Stimulated activated CD4-positive, alpha-beta T cell treated with anti-CD3 and anti-CD28 coated beads, Interleukin-1b, Interleukin-23, amount 100 ng/mL, for 1 hour (primary cell): ENCODE measurements around the gene ESYT3.
"Not testable (repeated sequence)": the region's sequence is repeated elsewhere in the genome, so short reads cannot be mapped to it uniquely, and the experiment has no call there.

Experiments
- DNase-seq, 2 donors: peaks; one replicate each; pipeline ENCODE4 v3.0.0-alpha.2; 2020; ENCODE audit warnings: low read depth in 2 of 2

The ESYT3 gene

DNA sequence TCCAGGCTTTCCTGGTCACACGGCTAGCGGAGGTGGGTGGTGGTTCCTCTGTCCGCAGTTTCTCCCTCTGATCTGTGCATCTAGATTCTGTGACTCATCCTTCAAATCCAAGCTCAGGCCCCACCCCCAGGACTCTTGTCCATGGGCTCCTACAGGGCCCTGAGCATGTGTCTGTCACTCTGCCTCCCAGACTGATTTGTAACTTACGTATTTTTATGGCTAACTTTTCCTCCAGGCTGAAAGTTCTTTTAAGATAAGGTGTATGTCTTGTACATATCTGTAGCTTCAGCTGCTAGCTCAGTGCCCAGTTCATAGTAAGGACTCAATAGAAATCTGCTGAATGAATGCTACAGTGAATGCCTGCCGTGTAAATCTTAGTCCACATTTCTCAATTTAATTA, 8.0 kb downstream of the ESYT3 start:
- DNase-seq: no peak

DNA sequence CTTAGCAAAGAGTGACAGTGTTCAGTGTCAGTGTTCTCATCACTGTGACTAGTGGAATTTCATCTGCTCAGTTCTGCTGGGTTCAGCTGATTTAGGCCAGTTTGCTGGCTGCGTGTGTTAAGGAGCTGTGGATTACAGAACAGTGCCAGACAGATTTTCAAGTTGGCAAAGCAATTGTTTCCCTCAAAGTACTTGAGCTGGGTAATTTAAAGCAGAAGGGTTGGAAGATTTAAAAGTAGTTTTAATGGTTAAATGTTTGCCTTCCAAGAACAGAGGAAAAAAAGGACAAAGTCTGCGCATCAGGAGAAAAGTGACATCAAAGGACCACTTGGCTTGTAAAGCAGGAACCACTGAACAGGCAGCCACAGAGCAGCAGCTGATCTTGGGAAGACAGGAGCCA, 8.7 kb downstream of the ESYT3 start:
- DNase-seq: no peak

DNA sequence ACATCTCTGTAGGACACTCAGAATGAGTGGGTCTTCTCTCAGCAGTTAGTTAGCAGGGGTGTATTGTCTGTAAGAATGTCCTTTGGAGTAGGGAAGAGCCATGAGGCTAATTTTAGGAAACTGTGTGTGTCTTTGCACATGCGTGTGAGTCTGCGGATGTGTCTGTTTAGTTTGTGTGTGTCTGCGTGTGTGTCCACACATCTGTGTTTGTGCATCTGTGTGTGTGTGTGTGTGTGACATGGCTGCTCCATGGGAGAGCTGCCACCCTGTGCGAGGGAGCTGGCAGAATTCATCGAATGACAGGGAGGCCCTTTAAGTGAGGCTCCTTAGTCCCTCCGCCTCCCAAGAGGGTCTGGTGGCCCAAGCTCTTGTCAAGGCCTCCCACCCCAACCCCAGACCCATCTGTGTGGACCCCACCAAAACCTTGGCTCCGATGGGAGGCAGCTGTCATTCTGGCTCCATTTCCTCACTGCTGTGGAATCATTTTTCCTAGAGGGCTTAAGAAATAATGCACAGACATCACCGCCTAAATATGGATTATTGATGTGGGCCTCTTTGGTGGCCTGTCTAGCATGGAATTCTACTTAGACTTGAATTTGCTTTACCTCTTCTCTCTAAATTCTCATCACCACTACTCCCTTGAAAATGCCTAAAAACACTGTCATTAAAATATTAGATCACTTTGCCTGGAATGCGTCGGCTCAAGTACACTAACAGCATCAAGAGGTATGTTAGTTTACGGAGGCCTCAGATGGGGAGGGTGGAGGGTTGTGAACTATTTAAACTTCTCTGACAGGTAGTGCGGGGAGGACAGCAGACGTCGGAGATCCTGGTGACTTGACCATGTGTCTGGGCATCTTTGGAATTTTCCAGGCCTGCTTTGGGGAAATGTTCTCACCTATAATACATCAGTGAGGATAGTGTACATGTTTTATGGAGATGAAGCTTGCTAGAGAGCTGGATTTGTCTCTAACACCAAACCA, 9.4 kb downstream of the ESYT3 start:
- no peak for DNase-seq

DNA sequence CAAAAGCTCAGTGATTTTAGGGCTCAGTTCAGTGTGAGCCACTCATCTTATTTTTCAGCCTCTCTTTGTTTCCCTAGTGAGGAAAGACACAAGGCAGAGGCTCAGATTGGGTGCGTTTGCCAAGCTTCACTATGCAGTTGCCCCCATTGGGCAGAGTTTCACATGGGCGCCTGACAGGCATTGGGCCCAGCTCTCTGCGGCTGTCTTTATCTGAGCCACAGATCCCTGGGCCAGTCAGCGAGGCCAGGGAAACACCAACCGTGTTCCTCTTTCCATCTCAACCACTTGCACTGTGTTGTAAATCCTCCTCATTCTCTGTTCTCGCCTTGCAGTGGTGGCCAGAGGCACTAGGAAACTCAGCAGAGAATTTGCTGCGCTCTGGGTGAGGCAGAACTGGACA, 10.8 kb downstream of the ESYT3 start:
- no peak for DNase-seq

DNA sequence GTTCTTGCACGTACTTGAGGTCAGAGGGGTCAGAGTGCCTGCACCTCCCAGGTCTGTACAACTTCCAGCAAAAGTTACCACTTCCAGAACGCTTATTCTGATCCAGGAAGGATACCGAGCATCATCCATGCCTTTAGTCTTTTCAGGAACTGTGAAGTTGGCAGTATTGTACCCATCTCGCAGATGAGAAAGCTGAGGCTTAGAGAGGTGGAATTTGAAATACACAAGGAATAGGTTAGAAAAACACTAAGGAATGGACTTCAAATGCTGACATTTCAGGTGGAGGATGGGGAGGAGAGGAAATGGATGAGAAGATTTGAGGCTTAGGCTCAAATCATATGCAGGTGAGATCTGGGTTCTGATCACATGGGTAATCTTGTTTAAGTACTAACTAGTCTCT, 11.2 kb downstream of the ESYT3 start:
- DNase-seq: no peak

DNA sequence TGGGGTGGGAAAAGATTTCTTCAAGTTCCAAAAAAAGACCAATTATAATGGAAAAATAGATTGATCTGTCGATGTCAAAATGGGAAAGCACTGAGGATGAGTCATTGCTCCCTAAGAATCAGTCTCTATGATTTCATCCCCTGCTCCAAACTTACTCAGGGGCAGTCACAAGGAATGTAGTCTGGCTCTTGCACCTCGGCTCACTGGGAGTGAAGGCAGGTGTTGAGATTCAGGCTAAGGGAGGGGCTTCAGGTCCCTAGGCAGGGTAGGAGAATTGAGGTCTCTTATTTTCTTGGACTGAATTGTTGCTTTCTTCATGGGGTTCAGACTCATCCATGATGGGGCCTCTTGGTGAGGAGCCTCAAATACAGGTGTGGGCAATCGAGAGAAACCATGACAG, 14.2 kb downstream of the ESYT3 start:
- no peak for DNase-seq

DNA sequence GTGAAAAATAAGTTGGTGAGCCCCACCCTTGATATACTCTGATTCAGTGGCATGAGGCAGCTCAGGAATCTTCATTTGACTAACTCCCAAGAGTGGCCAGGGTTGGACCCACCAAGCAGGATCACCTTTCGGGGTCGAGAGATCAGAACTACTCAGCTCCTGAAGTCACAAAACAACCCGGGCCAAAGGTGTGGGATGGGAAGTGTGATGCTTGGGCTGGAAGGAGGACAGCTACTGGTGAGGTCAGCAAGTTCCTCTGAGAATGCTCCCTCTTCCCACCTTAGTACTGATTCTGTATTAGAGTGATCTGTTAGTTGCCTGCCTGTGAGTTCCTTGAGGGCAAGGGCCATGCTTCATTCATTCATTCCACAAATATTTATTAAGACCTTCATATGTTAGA, 15.1 kb downstream of the ESYT3 start:
- DNase-seq: no peak

DNA sequence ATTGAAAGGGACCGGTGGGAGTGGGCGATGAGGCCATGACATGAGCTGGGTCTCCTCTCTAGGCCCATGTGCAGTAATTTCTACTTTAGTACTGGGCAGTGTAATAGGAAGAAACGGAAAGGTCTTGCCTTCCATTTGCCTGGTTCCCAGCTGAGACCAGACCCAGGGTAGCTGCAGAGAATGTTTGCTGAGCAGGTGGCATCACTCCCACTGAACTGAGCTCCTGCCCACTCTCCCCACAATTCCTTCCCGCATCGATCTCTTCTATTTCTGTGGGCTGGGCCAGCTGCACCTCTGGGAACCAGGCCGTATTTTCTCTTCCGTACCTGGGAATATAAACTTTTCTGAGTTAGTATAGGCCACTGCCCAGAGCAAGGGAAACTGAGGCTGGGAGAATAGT, 15.8 kb downstream of the ESYT3 start:
- no peak for DNase-seq

DNA sequence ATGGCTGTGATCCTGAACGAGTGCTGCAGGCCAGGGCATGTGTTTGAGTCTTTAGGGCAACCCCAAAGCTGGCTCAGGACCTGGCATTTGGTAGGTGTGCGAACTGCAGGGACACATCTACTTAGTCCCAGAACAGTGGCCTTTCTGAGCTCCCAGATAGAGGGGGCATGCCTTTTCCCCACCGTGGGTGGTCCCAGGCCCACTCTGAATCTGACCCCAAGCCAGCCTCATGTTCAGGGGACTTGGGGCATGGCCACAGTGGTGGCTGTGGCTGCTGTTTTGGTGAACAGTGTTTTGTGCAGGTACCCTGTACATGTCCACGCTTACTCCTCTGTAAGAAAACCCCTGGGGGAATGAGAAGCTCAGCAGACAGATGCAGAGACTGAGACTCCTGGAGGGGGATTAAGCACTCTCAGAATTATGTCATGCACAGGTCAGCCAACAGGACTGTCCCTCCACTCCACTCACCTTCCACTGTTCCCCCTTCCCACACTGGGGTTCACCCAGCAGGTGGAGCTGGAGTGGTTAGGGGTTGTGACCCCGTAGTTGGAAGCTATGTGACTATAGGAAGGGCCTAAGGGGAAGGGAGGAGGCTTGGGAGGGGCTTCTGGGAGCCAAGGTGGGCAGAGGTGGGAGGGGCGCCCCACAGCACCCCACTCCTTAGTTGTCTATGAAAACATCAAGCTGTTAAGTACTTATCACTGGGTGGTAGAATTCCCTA, 16.4 kb downstream of the ESYT3 start:
- no peak for DNase-seq

DNA sequence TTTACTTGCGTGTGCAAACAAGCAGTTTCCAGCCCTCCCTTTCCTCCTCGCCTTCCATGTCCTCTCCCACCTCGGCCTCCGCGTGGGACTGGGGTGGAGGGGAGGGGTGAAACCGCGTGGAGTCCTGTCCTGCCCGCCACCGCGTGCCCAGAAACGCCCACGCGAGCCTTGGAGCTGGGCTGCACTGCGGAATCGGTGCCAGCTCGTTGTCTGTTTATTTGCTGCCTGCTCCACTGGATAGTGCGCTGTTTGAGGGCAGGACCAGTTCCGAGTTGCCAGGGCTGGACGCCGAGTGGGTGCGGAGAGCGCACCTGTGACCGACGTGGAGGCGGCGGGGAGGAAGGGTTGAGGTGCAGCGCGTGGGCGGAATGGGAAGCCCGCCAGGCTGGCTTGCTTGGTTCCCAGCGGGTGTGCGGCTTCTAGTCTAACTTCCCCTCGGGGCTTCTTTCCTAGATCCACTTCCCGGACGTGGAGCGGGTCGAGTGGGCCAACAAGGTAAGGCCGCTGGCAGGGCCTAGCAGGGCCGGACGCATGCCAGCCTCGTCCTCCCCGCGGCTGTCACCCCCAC, 17.3 kb downstream of the ESYT3 start:
- DNase-seq: no peak

DNA sequence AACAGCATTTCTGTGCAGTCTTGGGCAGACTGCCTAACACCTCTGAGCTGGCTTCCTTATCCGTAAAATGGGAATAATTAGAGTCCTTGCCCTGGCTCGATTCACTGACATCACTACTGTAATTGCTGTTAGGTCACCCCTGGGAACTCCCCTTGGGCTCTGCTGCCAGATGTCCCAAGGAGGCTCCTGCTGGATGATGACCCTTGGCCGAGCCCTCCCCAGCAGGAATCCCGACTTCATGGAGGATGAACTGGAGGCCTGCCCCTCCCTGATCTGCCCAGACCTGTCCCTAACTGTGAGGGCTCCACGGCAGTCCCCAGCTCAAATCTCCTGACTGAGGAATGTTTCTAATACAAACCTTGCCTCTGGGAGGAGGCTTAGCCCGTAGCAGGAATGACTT, 18.0 kb downstream of the ESYT3 start:
- no peak for DNase-seq

DNA sequence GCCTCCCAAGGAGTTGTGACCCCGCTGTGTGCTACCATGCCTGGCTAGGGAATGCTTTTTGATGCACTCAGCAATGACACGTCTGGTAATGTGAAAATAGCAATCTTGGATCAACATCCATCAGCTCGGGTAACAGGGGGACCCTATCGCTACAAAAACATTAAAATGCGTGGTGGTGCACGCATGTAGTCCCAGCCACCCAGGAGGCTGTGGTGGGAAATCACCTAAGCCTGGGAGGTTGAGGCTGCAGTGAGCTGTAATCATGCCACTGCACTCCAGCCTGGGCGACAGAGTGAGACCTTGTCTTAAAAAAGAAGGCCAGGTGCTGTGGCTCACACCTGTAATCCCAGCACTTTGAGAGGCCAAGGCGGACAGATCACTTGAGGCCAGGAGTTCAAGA, 19.5 kb downstream of the ESYT3 start:
- DNase-seq: not testable (repeated sequence)

DNA sequence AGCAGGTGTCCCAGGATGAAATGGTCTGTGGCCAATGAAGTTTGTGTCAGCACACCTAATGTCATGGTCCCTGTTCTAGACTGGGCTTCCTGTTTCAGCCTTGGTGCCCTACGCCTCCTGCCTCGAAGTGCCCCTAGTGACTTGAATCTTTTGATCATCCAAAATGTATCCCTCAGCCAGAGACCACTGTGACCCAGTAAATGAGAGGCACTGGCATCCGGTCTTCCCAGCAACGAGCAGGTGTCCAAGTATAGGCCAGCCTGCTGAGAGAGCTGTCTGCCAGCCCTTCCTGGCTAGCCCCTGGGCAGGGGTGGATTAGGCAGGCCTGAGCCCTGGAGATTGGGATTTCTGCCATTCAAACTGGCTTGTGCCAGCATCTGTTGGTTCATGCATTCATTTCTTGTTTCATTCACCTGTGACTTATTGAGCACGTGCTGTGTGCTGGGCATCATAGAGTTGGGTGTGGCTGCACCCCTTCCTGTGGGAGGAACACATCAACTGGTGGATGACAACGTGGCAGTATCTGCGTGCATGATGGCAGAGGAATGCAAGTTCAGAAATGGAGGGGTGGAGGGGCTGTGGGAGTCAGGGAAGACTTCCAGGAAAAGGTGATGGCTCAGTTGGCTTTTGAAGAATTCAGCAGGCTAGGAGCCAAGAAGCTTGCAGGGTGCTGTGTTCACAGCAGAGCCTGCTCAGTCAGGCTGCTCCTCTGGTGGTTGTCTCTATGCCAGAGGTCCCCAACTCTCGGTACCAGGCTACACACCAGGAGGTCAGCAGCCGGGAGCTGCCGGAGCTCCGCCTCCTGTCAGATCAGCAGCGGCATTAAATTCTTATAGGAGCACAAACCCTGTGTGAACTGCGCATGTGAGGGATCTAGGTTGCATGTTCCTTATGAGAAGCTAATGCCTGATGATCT, 21.6 kb downstream of the ESYT3 start:
- no peak for DNase-seq

DNA sequence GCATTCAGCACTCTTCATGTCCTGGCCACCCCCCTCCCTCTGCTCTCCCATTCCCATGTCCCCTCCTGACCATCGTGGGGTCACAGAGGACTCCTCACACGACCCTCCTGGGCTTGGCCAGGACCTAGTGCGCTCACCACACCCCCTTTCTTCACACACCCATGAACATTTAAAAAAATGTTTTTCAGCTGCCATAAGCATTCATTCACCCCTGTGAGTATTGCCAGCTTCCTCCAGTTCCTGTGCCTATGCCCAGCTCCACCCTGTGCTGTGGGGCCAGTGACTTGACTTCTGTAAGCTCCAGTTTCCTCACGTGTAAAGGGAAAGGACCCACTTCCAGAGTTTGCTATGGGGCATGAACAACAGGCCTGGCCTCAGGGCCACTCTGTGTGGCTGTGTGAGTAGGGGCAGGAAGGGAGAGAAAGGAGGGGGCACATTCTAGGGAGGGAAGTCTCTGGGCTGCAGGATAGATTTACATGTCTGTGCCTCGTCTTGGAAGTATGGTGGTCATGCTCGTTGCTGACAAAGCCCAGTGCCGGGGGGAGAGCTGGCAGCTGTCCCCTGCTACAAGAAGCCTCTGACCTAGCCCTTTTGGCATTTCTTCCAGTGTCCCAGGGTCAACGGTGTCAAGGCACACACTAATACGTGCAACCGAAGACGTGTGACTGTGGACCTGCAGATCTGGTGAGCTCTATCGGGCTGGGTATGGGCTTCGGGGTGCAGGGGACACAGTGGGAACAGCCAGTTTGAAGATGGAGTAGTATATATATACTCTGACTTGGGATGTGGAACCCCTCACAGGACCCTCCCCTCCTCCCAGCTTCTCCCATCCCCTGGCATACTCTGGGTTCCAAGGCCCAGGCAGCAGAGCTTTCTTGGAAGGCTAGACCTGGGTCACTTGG, 22.8 kb downstream of the ESYT3 start:
- no peak for DNase-seq

DNA sequence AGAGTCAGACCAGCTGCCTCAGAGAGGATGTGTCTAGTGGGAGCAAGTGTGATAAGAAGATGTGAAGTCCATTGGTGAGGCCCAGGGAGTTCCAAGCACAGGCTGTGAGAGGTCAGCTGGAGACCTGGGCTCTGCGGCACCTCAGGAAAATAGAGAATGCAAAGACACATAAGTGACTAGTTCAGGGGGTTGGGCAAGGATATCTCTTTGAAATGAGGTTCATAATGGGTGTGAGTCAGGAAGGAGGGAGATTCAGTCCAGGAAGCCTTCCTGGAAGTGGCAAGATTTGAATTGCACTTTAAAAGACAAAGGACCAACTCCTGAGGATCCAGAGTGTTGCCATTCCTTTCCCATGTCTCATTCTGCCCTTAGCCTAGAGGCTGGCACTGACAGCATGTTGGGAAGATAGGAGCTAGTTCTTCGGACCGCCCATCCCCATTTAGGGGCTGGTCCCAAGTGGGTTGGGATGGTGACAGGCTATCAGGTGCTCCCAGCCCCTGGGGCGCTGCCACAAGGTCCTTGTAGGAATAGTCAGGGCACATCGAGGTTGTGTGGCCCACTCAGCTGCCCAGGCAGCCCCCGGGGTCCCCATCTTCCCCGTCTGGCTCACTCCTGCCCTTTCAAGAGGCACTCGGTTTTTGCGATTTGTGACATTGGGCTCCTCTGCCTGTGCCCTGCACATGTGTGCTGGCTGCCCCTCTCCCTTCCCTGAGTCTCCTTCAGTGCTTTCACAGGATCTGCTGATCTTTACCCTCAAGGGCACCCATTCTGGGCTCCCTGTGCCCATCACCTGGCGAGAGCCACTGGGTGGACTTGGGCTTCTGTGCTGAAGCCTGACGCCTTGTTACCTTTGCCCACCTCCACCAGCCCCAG, 23.7 kb downstream of the ESYT3 start:
- no peak for DNase-seq

DNA sequence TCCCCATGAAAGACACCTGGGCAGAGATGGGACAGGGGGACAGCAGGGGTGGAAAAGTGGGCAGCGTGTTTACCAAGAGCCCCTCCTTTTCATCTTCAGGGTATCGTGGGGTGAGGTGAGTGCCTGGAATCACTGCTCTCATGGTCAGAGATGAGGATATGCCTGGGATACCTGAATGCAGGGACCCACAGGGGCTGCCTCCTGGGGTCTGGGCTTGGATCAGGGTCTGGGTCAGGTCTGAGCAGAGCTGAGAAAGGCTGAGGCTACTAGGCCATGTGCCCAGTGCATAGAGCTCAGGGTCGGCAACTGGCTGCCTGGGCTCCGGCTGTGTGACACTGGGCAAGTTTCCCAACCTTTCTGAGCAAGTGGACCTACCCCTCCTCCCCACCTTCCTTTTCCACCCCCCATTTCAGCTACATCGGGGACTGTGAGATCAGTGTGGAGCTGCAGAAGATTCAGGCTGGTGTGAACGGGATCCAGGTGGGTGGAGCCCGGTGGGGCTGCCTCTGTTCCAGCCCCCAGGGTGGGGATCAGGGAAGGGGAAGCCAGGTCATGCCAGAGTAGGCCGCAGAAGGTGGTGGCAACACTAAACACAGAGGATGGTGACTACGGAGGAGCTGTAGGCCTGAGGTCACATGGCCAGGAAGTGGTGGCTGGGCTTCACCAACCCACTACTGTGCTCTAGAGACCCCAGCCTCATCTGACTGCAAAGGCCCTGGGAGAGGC, 24.5 kb downstream of the ESYT3 start:
- no peak for DNase-seq

DNA sequence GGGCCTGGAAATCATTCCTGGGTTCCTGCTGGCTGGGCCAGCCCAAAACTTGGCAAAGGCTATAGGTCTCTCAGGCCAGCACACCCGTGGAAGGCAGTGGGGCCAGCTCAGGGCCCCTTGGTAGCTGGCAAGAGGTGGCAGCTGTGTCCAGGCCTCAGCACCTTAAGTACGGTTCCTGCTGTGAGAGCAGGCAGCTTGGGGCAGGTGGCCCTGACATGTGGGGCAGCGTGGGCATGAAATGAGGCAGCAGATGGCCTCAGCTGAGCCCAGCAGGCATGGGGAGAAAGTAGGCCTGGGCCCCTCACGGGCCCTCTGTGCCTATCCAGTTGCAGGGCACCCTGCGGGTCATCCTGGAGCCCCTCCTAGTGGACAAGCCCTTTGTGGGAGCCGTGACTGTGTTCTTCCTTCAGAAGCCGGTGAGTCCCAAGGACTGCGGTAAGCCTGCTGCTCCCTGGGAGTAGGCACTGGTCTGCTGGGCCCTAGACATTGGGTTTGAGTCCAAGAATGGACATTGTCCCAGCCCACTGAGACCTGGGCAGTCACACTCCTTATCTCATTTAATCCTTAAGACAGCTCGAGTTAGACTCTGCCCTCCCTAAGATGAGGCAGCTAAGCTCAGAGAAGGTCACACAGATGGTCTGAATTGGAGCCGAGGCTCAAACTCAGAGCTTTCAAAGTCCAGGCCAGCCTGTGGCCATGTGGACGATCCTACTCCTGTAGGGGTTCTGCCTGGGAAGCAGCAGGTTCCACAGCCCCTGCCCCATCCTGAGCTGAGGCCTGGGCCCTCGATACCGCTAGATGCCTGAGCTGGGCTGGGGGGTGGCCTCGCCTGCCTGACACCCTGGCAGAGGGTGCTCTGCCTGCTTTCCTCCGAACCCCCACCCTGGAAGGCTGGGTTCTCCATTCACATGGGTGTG, 25.5 kb downstream of the ESYT3 start:
- no peak for DNase-seq
